MV-4-11 (cell line): ENCODE measurements around the gene TUBGCP6.
"Not testable (repeated sequence)": the region's sequence is repeated elsewhere in the genome, so short reads cannot be mapped to it uniquely, and the experiment has no call there.

Experiments
- DNase-seq: peaks from one replicate; lab custom pipeline; 2025; lab: John Stamatoyannopoulos, UW

The TUBGCP6 gene

DNA sequence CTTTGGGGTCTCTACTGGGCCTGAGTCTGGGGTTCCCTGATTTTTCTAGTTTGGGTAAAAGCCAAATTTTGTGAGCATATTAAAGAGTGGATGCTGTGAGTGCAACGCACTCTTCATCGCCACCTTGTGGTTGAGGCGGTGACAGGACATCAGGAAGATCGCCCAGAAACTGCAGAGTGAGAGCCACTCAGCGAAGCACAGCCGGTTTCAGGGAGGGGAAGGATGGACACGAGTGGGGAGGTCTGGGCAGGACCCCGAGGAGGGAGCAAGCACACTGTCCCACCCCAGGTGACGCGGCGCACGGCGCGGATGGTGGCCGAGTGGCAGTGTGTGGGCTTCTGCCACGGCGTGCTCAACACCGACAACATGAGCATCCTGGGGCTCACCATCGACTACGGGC, 34.9 kb downstream of the TUBGCP6 start:
- DNase-seq, result peak; percentile 49

DNA sequence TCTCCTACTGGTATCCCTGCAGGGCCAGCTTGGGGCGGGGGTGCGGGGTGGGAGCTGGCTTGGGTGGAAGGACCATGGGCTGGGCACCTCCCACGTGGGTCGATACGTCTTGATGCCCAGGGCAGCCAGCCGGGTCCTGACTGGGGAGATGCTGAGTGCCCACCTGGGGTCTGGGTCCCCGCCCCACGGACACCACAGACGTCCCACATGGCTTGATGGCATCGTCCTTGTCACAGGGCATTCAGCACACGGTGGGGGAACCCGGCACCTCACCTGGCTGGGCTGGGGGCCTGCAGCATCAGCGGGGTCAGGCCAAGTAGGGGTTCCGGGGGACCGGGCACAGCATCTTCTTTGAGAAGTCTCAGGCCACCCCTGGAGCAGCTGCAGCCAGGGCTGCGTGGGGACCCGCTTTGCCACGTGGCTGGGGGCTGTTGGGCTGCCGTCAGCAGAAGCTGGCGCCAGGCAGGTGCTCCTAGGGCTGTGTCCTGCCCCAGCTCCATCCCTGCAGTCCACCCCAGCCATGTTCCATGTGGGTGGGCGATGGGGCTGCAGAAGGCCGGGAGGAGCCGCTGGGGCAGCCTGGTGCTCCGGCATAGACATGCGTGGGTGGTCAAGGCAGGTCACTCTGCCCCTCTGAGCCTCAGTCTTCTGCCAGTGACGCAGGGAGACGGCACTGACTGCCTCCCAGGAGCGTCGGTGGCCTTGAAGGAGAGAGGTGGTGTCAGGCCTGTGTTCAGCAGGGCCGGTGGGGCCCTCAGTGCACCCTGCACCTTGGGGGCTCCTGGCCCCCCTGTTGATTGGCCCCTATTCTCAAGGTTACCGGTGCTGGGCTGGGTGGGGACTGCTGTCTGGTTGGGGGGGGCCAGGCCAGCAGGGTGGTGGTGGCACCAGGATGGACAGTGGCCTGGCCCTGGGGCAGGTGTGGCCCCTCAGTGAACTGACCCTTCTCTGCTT, 35.6 kb downstream of the TUBGCP6 start:
- no peak for DNase-seq

GRCh38 chr22:50208430-50208938, 36.3 kb downstream of the TUBGCP6 start:
- no peak for DNase-seq

DNA sequence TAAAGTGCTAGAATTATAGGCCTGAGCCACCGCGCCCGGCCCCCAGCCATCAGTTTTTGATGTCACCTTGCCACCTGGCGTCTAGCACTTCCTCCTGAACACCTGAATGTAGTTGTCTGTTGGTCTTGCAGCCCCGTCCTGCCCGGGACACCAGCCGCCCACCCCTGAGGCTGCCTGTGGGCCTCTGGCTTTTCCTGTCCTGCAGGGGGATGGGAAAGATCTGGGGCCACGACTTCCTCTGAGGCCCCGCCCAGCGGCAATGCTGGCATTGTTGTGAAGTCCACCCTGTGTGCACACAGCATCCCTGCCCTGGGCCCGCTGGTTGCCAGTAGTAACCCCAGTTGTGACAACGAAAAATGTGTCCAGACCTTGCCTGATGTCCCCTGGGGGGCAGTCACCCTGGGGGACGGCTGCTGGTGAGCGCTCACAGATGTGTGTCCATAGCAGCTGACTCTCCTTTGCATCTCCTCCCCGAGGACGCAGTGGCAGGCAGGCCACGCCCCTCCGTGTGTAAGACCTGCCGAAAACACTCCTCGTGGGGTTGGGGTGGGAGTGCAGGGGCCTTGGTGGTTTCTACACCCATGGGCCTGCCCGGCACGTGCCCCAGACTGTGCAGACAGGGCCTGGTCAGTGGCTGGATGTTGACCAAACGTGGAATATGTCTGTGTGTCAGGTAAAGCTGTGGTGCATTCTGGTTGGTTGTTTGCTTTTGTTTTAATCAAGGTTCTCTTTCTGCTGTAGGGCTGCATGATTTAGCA, 37.3 kb downstream of the TUBGCP6 start:
- DNase-seq, result no peak

- no peak for DNase-seq
These were observed 38.2 kb downstream of the TUBGCP6 start for GRCh38 chr22:50206599-50206998.

GRCh38 chr22:50205781-50206569, 38.8 kb downstream of the TUBGCP6 start:
- DNase-seq, result no peak

DNA sequence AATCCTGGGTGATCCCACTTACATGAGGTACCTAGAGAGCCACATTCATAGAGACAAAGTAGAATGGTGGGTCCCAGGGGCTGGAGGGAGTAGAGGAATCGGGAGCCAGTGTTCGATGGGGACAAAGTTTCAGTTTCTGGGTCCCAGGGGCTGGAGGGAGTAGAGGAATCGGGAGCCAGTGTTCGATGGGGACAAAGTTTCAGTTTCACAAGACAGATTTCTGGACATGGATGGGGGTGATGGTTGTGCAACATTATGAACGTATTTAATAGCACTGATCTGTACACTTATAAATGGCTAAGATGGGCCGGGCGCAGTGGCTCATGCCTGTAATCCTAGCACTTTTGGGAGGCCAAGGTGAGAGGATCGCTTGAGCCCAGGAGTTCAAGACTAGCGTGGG, 39.8 kb downstream of the TUBGCP6 start:
- DNase-seq, result not testable (repeated sequence)

DNA sequence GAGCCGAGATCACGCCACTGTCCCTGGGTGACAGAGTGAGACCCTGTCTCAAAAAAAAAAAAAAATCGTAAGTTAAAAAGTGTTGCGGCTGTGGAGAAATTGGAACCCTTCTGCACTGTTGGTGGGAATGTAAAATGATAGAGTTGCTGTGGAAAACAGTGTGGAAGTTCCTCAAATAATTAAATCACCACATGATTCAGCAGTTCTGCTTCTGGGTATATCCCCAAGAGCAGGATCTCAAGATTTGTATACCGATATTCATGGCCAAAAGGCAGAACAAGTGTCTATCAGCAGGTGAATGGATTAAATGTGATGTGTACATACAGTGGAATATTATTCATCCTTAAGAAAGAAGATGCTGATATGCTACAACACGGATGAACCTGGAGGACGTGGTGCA, 40.3 kb downstream of the TUBGCP6 start:
- DNase-seq, result no peak

DNA sequence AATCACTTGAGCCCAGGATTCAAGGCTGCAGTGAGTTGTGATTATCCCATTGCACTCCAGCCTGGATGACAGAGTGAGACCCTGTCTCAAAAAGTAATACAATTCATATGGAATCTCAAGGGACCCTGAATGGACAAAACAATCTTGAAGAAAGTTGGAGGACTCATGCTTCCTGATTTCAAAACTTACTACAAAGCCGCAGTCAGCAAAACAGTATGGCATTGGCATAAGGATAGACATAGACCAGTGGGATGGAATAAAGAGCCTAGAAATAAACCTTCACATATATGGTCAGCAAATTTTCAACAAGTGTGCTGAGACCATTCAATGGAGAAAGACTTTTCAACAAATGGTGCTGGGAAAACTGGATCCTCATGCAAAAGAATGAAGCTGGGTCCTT, 41.5 kb downstream of the TUBGCP6 start:
- no peak for DNase-seq

DNA sequence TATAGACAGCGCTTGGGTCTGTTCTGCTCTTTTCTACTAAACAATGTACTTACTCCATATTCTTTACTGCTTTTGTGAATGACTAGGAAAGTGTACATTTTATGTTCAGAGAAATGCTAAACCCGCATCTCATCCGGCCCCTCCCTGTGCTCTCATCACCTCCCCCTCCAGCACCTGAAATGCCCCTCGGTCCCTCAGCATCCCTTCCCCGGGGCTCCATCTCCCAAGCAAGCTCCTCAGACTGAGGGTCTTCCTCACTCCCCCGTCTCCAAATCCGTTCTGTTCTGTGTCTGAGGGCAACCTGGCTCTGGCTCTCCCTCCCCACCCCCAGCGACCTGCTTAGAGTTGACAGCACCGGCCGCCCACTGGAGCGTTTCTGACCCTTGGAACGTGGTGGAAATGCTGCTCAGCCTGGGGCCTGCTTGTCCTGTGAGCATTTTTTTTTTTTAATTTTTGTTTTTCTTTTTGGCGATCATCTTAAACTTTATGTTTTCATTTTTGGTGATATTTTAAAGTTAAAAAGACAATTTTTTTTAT, 42.6 kb downstream of the TUBGCP6 start:
- no peak for DNase-seq

DNA sequence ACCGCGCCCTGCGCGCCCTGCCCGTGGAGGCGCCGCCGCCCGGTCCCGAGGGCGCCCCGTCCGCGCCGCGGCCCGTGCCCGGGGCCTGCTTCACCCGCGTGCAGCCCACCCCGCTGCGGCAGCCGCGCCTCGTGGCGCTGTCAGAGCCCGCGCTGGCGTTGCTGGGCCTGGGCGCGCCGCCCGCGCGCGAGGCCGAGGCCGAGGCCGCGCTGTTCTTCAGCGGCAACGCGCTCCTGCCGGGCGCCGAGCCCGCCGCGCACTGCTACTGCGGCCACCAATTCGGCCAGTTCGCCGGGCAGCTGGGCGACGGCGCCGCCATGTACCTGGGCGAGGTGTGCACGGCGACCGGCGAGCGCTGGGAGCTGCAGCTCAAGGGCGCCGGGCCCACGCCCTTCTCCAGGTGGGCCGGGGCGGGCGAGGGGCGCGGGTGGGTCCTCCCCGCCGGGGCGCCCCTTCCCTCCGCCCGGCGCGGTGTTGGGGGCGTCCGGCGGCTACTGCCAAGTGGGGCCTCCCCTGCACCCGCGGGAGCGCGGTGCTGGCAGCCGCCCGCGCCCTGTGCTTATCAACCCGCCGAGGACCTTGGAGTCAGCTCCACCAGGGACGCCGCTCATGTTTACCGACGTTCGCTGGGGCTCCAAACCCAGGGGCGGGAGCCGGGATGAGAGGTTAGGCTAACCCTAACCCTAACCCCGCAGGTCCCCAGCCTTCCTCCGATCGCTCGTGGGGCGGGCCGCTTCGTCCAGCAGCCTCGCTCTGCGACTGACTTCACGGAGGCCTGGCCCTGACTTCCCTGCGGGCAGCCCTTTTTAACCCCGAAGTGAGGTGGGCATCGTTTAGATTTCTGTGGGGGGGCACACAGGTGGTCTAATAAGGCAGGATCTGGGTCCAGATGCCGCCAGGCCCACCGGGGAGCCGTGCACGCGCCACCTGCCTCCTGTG, 43.4 kb downstream of the TUBGCP6 start:
- DNase-seq, result no peak

DNA sequence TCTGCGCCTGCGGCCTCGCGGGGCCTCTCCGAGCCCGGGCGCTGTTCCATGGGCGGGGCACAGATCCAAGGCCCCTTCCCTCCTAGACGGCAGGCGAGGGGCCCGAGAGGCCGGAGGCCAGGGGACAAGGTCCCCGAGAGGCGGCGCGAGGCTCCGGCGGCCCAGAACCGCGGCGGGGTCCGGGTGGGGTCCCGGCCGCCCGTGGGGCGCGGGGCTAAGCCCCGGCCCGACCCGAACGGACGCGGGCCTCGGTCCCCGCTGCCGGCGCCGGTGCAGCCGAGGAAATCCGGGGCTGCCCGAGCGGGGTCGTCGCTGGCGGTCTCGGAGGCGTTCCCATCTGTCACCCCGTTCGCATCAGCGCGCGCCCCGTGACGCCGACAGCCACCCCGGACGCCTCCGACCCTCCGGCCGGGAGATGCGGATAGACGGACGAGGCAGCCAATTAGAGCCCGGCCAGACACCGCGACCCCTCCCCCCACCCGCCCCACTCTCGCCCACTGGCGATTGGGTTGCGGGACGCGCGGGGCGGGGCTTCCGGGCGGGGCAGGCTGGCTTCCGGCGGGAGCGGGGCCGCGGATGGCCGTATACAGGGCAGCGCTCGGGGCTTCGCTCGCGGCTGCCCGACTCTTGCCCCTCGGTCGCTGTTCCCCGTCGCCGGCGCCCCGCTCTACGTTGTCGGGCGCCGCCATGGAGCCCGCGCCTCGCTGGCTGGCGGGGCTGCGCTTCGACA, 44.2 kb downstream of the TUBGCP6 start, which contains the start of gene SELENOO:
TSS of gene SELENOO (plus strand) at position 551 of the 730 bp plus-strand sequence. CDS start at position 577, 26 bp downstream.
- peak; percentile 84 for DNase-seq

DNA sequence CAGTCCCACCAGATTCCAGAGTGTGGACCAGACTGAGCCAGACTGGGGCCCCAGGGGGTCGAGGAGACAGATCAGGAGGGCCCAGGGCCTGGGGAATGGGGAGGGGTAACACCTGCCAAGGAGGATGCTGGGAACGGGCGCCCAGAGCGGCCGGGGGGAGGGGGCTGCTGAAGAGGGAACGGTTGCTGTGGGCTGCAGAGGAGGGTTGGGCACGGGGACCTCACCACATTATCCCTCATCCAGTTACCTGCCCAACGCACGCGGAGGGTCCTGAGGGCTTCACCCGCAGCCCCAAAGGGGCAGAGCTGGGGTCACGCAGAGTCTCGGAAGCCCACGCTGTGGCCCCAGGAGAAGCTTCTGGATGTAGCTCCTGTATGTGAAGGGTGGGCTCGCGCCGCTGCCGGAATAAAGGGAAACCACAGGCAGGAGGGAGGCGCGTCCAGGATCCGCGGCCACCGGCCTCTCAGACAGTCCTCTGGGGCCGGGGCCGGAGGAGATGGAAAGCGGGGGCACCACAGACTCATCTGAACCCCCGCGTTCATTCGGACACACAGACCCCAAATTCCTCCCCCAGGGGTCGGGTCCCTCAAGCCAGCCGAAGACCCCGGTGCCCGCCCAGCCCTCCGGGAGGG, 44.9 kb downstream of the TUBGCP6 start:
- no peak for DNase-seq

GRCh38 chr22:50199251-50199721, 45.5 kb downstream of the TUBGCP6 start:
- no peak for DNase-seq

- no peak for DNase-seq
These were observed 46.2 kb downstream of the TUBGCP6 start for GRCh38 chr22:50198624-50199017.

GRCh38 chr22:50197856-50198623, 46.8 kb downstream of the TUBGCP6 start:
- DNase-seq, result no peak

- DNase-seq, result no peak
These were observed 47.6 kb downstream of the TUBGCP6 start for GRCh38 chr22:50197000-50197800.

DNA sequence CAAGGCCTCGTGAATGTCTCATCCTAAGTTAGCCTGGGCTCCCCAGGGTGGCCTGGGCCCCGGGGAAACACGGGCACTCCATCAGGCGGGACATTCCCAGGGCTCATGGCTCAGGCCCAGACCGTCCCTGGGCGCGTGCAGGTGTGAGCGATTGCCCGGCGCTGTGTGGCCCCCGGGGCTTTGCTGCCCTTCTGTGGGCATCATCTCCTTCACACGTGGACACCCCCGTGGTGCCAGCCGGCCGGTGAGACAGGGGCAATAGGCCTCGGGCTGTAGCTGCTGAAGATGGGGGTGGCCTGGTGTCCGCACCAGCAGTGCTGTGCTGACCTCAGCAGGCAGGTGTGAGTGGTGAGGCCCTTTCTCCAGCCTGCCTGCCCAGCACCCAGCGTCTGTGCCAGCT, 48.6 kb downstream of the TUBGCP6 start:
- DNase-seq, result no peak
